Retinal pigment epithelial cell (primary cell): Measurements from ENCODE around the gene UTS2R.

ENCODE experiments used
- DNase-seq: peaks from one replicate; pipeline ENCODE4 v3.0.0-alpha.2; 2010; ENCODE audit warnings: low read depth
- H3K4me3 ChIP-seq: 2 replicates; pipeline ENCODE4 v1.5.1; 2011; ENCODE audit warnings: mild to moderate bottlenecking, low read length, control low read depth, moderate library complexity
- TF ChIP-seq, protein P1 (sequence below): conservative IDR thresholded peaks from 2 replicates; pipeline ENCODE4 v1.5.1; 2011; ENCODE audit warnings: low read depth, low read length, control low read depth, inconsistent platforms

The UTS2R gene

DNA sequence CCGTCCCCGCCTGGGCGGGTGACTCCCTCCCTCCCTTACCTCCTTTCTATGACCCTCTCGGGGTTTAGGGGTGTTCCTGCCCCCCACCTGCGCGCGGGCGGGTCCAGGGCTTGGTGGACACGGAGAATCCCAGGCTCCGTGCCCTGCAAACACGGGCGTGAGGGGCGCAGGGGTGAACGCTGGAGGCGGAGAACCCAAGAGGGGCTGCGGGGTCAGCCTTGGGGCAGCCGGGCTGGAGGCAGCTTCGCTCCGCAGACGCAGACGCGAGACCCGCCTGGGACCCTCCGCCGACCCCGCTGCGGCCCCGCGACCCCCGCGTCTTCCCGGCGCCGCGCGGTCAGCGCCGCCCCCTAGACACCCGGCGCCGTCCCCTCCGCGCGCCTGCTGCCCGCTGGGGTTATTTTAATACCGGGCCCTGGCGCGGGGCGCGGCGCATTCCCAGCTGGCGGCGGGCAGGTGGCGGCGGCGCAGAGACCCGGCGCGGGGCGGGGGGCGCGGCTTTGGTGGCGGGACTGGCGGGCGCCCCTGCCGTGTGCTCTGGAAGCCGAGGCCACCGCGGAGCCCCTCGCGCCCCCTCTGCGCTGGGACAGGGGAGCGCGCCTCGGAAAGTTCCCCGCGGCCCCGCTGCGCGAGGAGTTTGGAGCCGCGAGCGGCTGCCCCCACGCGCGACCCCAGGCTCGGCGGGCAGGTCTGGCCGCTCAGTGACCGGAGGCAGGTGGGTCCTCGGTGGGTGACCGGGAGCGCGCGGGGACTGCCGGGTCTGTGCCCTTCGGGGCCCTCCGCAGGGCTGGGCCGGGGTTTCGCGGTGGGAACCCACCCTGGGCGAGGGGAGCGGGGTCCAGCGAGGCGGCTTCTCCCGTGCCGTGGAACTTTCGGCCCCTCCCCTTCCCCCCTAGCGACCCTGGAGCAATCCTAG is at the start of gene UTS2R:
Gene UTS2R, plus strand, starts transcription at position 433 of the 916 bp plus-strand sequence. CDS start 2,560 bp downstream, outside the sequence.
- no peak for DNase-seq
- H3K4me3 ChIP-seq, result peak within 1 kb of the TSS; percentile 31
- TF ChIP-seq, protein P1, sequence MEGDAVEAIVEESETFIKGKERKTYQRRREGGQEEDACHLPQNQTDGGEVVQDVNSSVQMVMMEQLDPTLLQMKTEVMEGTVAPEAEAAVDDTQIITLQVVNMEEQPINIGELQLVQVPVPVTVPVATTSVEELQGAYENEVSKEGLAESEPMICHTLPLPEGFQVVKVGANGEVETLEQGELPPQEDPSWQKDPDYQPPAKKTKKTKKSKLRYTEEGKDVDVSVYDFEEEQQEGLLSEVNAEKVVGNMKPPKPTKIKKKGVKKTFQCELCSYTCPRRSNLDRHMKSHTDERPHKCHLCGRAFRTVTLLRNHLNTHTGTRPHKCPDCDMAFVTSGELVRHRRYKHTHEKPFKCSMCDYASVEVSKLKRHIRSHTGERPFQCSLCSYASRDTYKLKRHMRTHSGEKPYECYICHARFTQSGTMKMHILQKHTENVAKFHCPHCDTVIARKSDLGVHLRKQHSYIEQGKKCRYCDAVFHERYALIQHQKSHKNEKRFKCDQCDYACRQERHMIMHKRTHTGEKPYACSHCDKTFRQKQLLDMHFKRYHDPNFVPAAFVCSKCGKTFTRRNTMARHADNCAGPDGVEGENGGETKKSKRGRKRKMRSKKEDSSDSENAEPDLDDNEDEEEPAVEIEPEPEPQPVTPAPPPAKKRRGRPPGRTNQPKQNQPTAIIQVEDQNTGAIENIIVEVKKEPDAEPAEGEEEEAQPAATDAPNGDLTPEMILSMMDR, result no peak

DNA sequence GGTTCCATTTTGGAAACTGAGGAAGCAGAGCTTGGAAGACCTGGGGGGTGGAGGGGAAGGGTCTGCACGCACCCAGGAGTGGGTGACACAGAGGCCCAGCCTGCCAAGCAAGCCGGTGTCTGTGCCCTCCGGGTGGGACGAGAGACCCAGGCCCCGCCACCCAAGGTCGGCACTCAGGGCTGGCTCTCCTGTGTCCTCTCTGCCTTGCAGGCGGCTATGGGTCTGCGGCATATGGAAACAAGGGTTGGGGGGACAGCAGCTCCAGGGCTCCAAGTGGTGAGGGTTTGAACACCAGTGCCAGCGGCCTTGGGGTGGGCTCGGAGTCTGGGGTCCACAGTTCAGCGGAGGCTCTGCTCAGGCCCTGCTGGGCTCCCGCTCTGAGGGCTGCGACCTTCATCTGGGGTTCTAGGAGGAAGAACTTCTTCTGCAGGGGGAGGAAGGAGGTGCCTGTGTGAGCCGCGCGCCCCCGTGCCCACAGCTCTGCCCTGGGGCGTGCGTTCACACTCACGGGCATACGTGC is 49.6 kb upstream of the UTS2R start:
- no peak for DNase-seq
- no peak overlapping the region for H3K4me3 ChIP-seq
- TF ChIP-seq, protein P1, result no peak

DNA sequence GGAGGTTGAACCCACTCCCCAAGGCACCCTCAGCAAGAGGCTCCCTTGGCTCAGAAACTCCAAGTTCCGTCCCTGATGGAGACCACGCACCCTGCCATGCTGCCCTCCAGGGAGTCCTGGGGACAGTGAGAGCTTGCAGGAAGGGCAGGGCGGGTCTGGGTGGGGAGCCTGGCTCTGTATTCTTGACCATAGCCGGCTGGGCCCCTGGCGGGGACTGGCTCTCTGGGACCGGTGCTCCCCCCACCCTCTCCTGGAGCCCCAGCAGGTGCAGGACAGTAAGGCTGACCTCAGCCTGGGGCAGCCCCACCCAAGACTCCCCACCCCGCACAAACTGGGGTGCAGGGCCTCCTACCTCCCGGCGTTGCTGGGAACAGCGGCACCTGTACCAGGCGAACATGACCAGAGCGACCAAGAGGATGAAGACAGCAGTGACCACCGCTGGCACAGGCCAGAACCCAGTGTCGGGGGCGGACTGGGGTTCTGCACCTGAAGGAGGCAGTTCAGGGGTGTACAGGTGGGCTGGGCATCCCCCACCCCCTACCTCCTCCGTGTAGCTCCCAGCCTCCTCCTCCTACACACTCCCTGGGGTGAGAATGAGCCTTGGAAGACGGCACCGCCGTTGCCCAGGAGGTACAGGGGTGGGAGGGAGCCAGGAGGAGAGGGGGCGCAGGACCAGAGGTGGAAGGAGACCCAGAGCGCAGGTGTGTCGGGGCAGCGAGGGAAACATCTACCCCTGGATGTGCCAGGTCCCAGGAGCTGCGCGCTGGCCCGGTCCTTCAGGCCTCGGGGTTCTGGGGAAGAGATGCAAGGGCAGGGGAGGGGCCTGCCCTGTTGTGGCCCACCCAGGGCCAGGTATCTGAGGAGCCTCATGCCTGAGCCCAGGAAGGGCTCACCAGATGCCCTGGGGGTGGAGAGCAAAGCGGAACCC is 48.8 kb upstream of the UTS2R start:
- no peak overlapping the region for H3K4me3 ChIP-seq
- no peak for DNase-seq
- TF ChIP-seq, protein P1, result no peak

DNA sequence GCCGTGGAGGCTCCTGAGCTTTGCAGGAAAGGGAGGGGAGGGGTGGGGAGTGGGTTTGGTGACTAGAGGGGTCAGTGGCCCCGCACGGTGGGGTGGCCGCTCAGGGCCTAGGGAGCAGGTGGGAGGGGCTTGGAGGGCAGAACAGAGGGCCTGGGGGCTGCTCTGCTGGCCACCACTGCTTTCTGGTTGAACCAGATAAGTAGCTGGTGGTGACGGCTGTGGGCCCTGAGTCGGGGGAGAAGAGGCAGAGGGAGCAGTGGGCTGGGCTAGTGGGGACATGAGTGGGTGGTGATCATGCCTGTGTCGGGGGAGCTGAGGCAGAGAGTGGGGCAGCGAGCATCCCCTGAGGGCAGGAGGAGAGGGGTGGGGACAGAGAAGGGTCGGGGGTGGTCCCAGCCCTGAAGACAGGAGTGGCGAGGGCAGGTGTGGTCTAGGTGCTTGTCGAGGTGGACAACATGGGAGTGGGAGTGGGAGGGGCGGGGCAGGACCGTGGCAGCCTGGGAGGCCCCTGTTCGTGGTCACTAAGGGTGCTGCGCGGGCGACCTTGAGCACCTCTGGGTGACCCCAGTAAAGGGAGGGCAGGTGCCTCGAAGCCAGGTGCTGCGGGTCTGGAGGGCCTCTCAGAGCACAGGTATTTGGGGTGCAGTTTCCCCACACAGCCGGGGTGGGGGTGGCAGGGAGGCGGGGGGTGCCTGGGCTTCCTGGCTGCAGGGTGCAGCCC is 47.9 kb upstream of the UTS2R start:
- TF ChIP-seq, protein P1, result no peak
- no peak for DNase-seq
- H3K4me3 ChIP-seq, result no peak overlapping the region

DNA sequence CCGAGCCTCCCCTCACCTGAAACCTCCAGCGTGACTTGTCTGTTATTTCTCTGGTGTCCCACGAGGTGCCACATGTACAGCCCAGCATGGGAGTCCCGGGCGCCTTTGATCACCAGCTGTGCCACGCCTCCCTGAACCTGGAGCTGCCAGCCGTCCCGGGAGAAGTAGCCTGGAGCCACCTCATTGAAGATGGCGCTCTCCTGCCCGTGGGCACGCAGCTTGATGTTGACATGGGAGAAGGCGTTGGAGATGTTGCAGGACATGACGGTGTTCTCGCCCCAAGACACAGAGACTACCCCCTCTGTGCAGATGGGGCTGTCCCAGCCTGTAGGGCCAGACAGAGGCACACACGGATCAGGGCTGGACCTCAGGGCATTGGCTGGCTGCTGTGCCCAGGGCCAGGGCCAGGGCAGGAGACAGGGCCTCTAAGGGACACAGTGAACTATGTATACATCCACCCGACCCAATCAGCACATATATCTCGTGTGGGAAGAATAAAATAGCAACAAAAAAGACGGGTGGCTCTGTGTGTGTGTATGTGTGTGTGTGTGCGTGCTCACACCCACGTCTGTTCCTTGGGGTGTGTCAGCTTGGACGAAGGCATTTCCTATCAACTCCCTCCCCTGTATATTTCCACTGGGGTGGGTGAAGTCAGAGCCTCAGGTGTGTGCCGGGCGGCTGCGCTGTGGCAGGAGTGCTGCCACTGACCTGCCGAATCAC is 46.8 kb upstream of the UTS2R start:
- no peak for DNase-seq
- no peak overlapping the region for H3K4me3 ChIP-seq
- TF ChIP-seq, protein P1, result no peak
